Stomach (tissue), 4 donors: ENCODE results near the gene PCDH17.

Experiments used
- EP300 ChIP-seq: sonication (generic); formaldehyde crosslinking; IDR thresholded peaks from one replicate; pipeline ENCODE4 v1.6.1; 2017; ENCODE audit warnings: antibody characterized with exemption
- POLR2A ChIP-seq, 4 donors: fragments of 450-650 bp; IDR thresholded peaks; one replicate each; pipeline ENCODE4 v1.6.1; 2016; ENCODE audit warnings: antibody characterized with exemption in 4 of 4, control low read depth in 2 of 4, mild to moderate bottlenecking in 1 of 4, moderate library complexity in 1 of 4
- POLR2AphosphoS5 ChIP-seq, 3 donors: sonication (generic); formaldehyde crosslinking; IDR thresholded peaks; one replicate each; pipeline ENCODE4 v1.6.1; 2016; ENCODE audit warnings: antibody characterized with exemption in 3 of 3
- TF ChIP-seq, protein P1 (sequence below), 7 experiments: fragments of 450-650 bp in 4 of 7; fragments of 200-600 bp in 3 of 7; sonication (generic) in 3 of 7; IDR thresholded peaks; one replicate each; pipeline ENCODE4 v1.5.1; 2016 to 2019; ENCODE audit warnings: antibody characterized with exemption in 7 of 7, control low read depth in 2 of 7, mild to moderate bottlenecking in 1 of 7

DNA sequence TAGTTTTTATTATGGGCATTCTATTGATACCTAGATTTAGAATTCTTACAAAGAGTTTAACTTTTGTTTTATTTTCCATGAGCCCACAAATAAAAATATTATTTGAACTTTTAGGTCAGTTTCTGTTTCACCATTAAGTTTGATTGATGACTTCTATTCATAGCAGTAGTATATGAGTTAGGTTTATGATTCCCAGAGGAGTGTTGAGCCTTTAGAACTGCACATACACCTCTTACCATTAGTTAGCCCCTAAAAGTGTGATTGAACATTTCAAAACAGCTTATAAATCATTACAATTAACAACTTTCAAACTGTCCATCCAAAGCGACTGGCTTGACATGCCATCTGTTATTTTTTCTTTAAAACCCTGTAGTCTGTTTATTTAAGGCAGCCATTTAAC, 19.0 kb upstream of the PCDH17 start:
- TF ChIP-seq, protein P1, sequence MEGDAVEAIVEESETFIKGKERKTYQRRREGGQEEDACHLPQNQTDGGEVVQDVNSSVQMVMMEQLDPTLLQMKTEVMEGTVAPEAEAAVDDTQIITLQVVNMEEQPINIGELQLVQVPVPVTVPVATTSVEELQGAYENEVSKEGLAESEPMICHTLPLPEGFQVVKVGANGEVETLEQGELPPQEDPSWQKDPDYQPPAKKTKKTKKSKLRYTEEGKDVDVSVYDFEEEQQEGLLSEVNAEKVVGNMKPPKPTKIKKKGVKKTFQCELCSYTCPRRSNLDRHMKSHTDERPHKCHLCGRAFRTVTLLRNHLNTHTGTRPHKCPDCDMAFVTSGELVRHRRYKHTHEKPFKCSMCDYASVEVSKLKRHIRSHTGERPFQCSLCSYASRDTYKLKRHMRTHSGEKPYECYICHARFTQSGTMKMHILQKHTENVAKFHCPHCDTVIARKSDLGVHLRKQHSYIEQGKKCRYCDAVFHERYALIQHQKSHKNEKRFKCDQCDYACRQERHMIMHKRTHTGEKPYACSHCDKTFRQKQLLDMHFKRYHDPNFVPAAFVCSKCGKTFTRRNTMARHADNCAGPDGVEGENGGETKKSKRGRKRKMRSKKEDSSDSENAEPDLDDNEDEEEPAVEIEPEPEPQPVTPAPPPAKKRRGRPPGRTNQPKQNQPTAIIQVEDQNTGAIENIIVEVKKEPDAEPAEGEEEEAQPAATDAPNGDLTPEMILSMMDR (IDR thresholded peaks at IDR 0.05) = no peak
- TF ChIP-seq POLR2AphosphoS5 (IDR thresholded peaks at IDR 0.05) (no peak), EP300 (no peak), POLR2A (IDR thresholded peaks at IDR 0.05) (no peak)
